ENCODE results near the gene RPS6KA5. TPM values are rescaled to one million over a fixed set of nuclear protein-coding genes. Genes with fewer than 3 reads are reported as not detected.
"Not testable (repeated sequence)": the region's sequence is repeated elsewhere in the genome, so short reads cannot be mapped to it uniquely, and the experiment has no call there.

RPS6KA5 gene
- total and polyA plus RNA-seq, 8 donors: 1.6 to 25.0 (median 8.5) TPM

DNA sequence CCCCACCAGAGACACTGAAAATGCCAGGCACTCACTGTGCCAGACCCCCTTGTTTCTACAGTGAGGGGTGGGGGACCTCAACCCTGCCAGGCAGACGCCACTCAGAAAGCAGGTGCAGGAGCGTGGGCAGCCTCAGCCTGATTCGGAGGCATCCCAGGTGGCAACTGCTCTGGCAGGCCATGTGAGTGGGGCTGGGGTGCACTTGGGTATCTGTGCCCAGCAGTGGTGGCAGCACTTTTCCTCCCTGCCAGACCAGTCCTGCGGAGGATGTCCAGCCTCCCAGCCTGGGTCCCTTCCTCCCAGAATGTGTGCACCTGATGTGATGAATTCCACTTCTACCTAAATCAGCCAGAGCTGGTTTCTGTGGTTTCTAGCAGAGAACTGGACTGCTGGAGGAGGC lies 230.8 kb downstream of the RPS6KA5 start:
- Histone ChIP-seq H3K9me3 (peaks cover 0 to 3% (median 0%) of the 10 kb centered on the region in 4 donors), H3K4me1 (peaks cover 12 to 17% (median 15%) of the 10 kb centered on the region in 4 donors), H3K27me3 (no peaks in the 10 kb centered on the region), H3K4me3 (no peak overlapping the region), H3K27ac (peak overlapping the region in 1 of 5 donors; percentile 84), H3K36me3 (no peaks in the 10 kb centered on the region)
- DNase-seq: no peak
- 93 to 96% (median 96%) methylated on average over 3 to 4 of the region's 4 CpGs for WGBS, 5 donors
- no peak for TF ChIP-seq POLR2AphosphoS5 (IDR thresholded peaks at IDR 0.05)
- TF ChIP-seq, protein P1, sequence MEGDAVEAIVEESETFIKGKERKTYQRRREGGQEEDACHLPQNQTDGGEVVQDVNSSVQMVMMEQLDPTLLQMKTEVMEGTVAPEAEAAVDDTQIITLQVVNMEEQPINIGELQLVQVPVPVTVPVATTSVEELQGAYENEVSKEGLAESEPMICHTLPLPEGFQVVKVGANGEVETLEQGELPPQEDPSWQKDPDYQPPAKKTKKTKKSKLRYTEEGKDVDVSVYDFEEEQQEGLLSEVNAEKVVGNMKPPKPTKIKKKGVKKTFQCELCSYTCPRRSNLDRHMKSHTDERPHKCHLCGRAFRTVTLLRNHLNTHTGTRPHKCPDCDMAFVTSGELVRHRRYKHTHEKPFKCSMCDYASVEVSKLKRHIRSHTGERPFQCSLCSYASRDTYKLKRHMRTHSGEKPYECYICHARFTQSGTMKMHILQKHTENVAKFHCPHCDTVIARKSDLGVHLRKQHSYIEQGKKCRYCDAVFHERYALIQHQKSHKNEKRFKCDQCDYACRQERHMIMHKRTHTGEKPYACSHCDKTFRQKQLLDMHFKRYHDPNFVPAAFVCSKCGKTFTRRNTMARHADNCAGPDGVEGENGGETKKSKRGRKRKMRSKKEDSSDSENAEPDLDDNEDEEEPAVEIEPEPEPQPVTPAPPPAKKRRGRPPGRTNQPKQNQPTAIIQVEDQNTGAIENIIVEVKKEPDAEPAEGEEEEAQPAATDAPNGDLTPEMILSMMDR (IDR thresholded peaks at IDR 0.05): no peak
- no peak for TF ChIP-seq POLR2A (IDR thresholded peaks at IDR 0.05)
- TF ChIP-seq EP300 (IDR thresholded peaks at IDR 0.05): no peak
- intact Hi-C loops (cut with DNase I; ENCODE audit: low total_unique reads): no loop called here

DNA sequence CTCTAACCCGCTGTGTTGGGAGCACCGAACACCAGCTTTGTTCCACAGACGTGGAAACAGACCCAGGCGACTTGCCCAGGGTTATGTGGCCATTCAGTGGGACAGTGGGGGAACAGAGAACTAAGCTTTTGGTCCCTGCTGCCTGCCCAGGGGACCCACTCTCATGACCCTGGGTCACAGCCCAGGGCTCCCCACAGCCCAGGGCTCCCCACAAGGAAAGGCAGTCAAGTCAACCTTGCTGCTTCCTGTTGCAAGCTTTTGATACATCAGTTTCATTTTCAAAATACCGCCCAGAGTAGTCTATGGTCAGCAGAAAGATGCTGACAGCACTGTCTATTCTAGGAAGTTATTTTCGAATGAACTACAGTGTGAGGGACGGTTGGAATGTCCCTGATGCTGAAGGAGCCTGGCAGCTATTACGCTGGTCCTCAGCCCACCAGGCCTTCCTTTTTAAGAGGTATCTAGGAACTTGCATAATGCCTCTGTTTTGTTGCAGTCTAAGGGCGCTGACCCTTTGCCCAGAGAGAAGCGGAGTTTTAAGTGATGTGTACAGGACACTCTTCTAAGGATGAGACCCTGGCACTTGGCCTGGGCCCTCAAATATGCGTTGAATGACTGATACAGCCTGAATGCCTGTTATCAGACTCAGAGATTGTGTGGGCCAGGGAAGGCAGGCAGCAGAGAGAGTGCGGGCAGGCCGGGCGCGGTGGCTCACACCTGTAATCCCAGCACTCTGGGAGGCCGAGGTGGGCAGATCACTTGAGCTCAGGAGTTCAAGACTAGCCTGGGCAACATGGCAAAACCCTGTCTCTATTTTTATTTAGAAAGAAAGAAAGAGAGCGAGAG lies 231.6 kb downstream of the RPS6KA5 start:
- Histone ChIP-seq H3K27ac (peak overlapping the region; percentile 11 to 84 (median 69)), H3K4me1 (peaks cover 12 to 17% (median 15%) of the 10 kb centered on the region in 4 donors), H3K4me3 (peak overlapping the region; percentile 26 to 44 (median 42)), H3K36me3 (no peaks in the 10 kb centered on the region), H3K9me3 (peaks cover 4 to 11% (median 7%) of the 10 kb centered on the region in 4 donors), H3K27me3 (no peaks in the 10 kb centered on the region)
- intact Hi-C loops (cut with DNase I; ENCODE audit: low total_unique reads): no loop called here
- DNase-seq: peak; percentile 31 to 47
- TF ChIP-seq POLR2A (IDR thresholded peaks at IDR 0.05) (no peak), POLR2AphosphoS5 (IDR thresholded peaks at IDR 0.05) (no peak), EP300 (IDR thresholded peaks at IDR 0.05) (no peak)
- TF ChIP-seq, protein P1 (IDR thresholded peaks at IDR 0.05): no peak
- 73 to 85% (median 85%) methylated on average over 16 to 17 of the region's 17 CpGs for WGBS, 5 donors

DNA sequence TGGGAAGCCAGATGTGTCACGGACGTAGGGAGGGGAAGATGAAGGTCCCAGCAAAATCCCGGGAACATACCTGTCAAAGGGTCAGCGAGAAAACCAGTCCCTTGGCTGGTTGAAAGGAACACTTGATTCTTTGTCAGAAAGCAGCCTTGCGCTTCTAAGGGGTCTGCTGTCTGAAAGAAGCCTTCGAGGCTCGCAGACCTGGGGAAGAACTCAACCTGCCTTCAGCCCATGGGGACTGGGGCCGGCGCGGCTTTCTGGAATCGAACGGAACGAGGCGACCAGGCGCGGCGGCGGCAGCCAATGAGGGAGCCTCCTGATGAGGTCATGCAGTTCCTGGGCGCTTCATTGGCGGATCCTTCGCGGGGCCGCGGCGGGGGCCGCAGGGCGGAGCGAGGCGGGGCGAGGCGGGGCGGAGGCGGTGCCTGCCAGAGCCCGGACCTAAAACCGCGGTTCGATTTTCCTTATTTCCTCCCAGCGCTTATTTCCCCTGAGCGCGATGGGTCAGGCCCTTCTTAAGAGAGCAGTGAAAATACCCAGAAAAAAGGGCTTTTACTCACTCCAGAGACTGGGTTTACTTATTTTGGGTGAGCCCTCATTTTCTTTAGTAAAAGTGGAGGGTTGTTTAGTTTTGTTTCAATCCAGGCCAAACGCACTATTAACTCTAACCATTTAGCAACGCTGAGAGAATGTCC lies 232.4 kb downstream of the RPS6KA5 start:
- WGBS, 5 donors: 2 to 8% (median 3%) methylated on average over 22 to 42 of the region's 42 CpGs
- peak; percentile 94 to 98 for DNase-seq
- peak overlapping the region; percentile 26 to 44 (median 42) for H3K4me3 ChIP-seq
- no peaks in the 10 kb centered on the region for H3K36me3 ChIP-seq
- TF ChIP-seq EP300 (IDR thresholded peaks at IDR 0.05): no peak
- peak; percentile 40 to 57 (median 49) for TF ChIP-seq POLR2AphosphoS5 (IDR thresholded peaks at IDR 0.05)
- H3K9me3 ChIP-seq: peaks cover 4 to 19% (median 14%) of the 10 kb centered on the region in 4 donors
- no peaks in the 10 kb centered on the region for H3K27me3 ChIP-seq
- intact Hi-C loops (cut with DNase I; ENCODE audit: low total_unique reads): no loop called here
- peaks cover 12 to 17% (median 15%) of the 10 kb centered on the region in 4 donors for H3K4me1 ChIP-seq
- peak overlapping the region; percentile 46 to 84 (median 69) for H3K27ac ChIP-seq

DNA sequence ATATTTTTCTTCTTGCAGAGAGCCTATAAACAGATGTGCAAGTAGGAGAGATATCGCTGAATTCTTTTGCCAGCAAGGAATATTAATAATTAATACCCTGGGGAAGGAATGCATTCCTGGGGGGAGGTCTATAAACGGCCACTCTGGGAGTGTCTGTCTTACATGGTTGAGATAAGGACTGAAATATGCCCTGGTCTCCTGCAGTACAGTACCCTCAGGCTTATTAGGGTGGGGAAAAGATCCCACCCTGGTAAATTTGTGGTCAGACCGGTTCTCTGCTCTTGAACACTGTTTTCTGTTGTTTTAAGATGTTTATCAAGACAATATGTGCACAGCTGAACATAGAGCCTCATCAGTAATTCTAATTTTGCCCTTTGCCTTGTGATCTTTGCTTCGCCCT lies 236.9 kb downstream of the RPS6KA5 start:
- WGBS, 5 donors: 69 to 84% (median 73%) methylated on average over 4 of the region's 4 CpGs
- DNase-seq; intact Hi-C loops (cut with DNase I; ENCODE audit: low total_unique reads); H3K4me3 ChIP-seq; H3K36me3 ChIP-seq; H3K27ac ChIP-seq; H3K27me3 ChIP-seq: not testable (repeated sequence)
- peaks cover 6 to 11% (median 8%) of the 10 kb centered on the region in 4 donors for H3K4me1 ChIP-seq
- peaks cover 4 to 23% (median 18%) of the 10 kb centered on the region in 4 donors for H3K9me3 ChIP-seq

DNA sequence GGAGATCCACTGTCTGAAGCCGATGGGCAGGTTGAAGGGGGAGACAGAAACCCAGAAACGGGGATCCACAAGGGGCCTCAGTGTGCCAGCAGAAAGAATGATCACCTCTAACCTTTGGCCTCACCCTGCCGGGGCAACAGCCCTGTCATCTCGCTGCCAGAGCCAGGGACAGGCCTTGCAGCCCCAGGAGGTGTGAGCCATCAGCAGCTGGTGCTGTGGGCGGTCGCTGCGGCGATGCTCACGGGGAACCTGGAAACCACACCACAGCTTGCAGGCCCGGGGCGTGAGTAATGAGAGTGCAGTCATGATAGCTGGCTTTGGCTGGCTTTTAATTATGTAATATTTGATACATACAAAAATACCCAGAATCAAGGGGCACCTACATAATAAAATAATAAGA lies 239.5 kb downstream of the RPS6KA5 start:
- Histone ChIP-seq H3K4me1 (peaks cover 4 to 8% (median 6%) of the 10 kb centered on the region in 4 donors), H3K4me3 (no peak overlapping the region), H3K9me3 (peaks cover 4 to 23% (median 18%) of the 10 kb centered on the region in 4 donors), H3K27me3 (no peaks in the 10 kb centered on the region), H3K27ac (no peak overlapping the region), H3K36me3 (no peaks in the 10 kb centered on the region)
- DNase-seq: peak; percentile 43 to 74
- intact Hi-C loops (cut with DNase I; ENCODE audit: low total_unique reads): no loop called here
- WGBS, 5 donors: 61 to 76% (median 66%) methylated on average over 11 of the region's 11 CpGs
- TF ChIP-seq POLR2A (IDR thresholded peaks at IDR 0.05): no peak
- no peak for TF ChIP-seq EP300 (IDR thresholded peaks at IDR 0.05)
- TF ChIP-seq POLR2AphosphoS5 (IDR thresholded peaks at IDR 0.05): no peak
- TF ChIP-seq, protein P1 (IDR thresholded peaks at IDR 0.05): no peak

All from stomach (tissue), 9 donors.